ENCODE data around the gene OLFML2A. TPM values are rescaled to one million over a fixed set of nuclear protein-coding genes. Genes with fewer than 3 reads are reported as not detected.

OLFML2A gene
- total RNA-seq, 1 donor, result 0.31 TPM

GRCh38 chr9:124780060-124780756 lies 3.3 kb downstream of the OLFML2A start:
- peaks cover 41% of the 10 kb centered on the region for H3K4me1 ChIP-seq (ENCODE audit: insufficient read depth, low read length)
- peaks cover 20% of the 10 kb centered on the region for H3K27me3 ChIP-seq (ENCODE audit: insufficient read depth, low read length)

GRCh38 chr9:124780757-124781151 lies 3.8 kb downstream of the OLFML2A start:
- H3K9me3 ChIP-seq (ENCODE audit: low read depth, low read length), result no peaks in the 10 kb centered on the region
- peaks cover 14% of the 10 kb centered on the region for H3K27me3 ChIP-seq (ENCODE audit: insufficient read depth, low read length)
- H3K4me3 ChIP-seq (ENCODE audit: low read length), result no peak overlapping the region
- peaks cover 36% of the 10 kb centered on the region for H3K4me1 ChIP-seq (ENCODE audit: insufficient read depth, low read length)

More at GRCh38 chr9:124780060-124780756, 3.3 kb downstream of the OLFML2A start:
- Histone ChIP-seq H3K9me3 (ENCODE audit: low read depth, low read length) (no peaks in the 10 kb centered on the region), H3K4me3 (ENCODE audit: low read length) (no peak overlapping the region)

GRCh38 chr9:124781967-124782660 lies 5.2 kb downstream of the OLFML2A start:
- Histone ChIP-seq H3K27me3 (ENCODE audit: insufficient read depth, low read length) (peaks cover 4% of the 10 kb centered on the region), H3K4me1 (ENCODE audit: insufficient read depth, low read length) (peaks cover 23% of the 10 kb centered on the region), H3K9me3 (ENCODE audit: low read depth, low read length) (no peaks in the 10 kb centered on the region), H3K4me3 (ENCODE audit: low read length) (no peak overlapping the region)

- Histone ChIP-seq H3K27me3 (ENCODE audit: insufficient read depth, low read length) (no peaks in the 10 kb centered on the region), H3K4me1 (ENCODE audit: insufficient read depth, low read length) (peaks cover 18% of the 10 kb centered on the region), H3K4me3 (ENCODE audit: low read length) (no peak overlapping the region), H3K9me3 (ENCODE audit: low read depth, low read length) (no peaks in the 10 kb centered on the region)
Measured at GRCh38 chr9:124782661-124783574, 6.0 kb downstream of the OLFML2A start.

GRCh38 chr9:124783830-124784229 lies 6.9 kb downstream of the OLFML2A start:
- peaks cover 18% of the 10 kb centered on the region for H3K4me1 ChIP-seq (ENCODE audit: insufficient read depth, low read length)
- H3K4me3 ChIP-seq (ENCODE audit: low read length), result no peak overlapping the region
- no peaks in the 10 kb centered on the region for H3K27me3 ChIP-seq (ENCODE audit: insufficient read depth, low read length)
- no peaks in the 10 kb centered on the region for H3K9me3 ChIP-seq (ENCODE audit: low read depth, low read length)

GRCh38 chr9:124784509-124784908 lies 7.6 kb downstream of the OLFML2A start:
- H3K4me3 ChIP-seq (ENCODE audit: low read length), result no peak overlapping the region
- H3K9me3 ChIP-seq (ENCODE audit: low read depth, low read length), result no peaks in the 10 kb centered on the region
- peaks cover 18% of the 10 kb centered on the region for H3K4me1 ChIP-seq (ENCODE audit: insufficient read depth, low read length)
- H3K27me3 ChIP-seq (ENCODE audit: insufficient read depth, low read length), result no peaks in the 10 kb centered on the region

- Histone ChIP-seq H3K9me3 (ENCODE audit: low read depth, low read length) (no peaks in the 10 kb centered on the region), H3K4me1 (ENCODE audit: insufficient read depth, low read length) (peaks cover 18% of the 10 kb centered on the region), H3K27me3 (ENCODE audit: insufficient read depth, low read length) (no peaks in the 10 kb centered on the region), H3K4me3 (ENCODE audit: low read length) (no peak overlapping the region)
Measured at GRCh38 chr9:124786881-124787573, 10.1 kb downstream of the OLFML2A start.

GRCh38 chr9:124788542-124789217 lies 11.7 kb downstream of the OLFML2A start:
- H3K9me3 ChIP-seq (ENCODE audit: low read depth, low read length), result no peaks in the 10 kb centered on the region
- no peak overlapping the region for H3K4me3 ChIP-seq (ENCODE audit: low read length)
- H3K4me1 ChIP-seq (ENCODE audit: insufficient read depth, low read length), result peaks cover 15% of the 10 kb centered on the region
- no peaks in the 10 kb centered on the region for H3K27me3 ChIP-seq (ENCODE audit: insufficient read depth, low read length)

GRCh38 chr9:124789531-124789930 lies 12.6 kb downstream of the OLFML2A start:
- Histone ChIP-seq H3K27me3 (ENCODE audit: insufficient read depth, low read length) (no peaks in the 10 kb centered on the region), H3K9me3 (ENCODE audit: low read depth, low read length) (no peaks in the 10 kb centered on the region), H3K4me1 (ENCODE audit: insufficient read depth, low read length) (peaks cover 6% of the 10 kb centered on the region)

GRCh38 chr9:124790301-124790700 lies 13.4 kb downstream of the OLFML2A start:
- Histone ChIP-seq H3K4me1 (ENCODE audit: insufficient read depth, low read length) (no peaks in the 10 kb centered on the region), H3K4me3 (ENCODE audit: low read length) (no peak overlapping the region), H3K27me3 (ENCODE audit: insufficient read depth, low read length) (no peaks in the 10 kb centered on the region), H3K9me3 (ENCODE audit: low read depth, low read length) (no peaks in the 10 kb centered on the region)

More at GRCh38 chr9:124789531-124789930, 12.6 kb downstream of the OLFML2A start:
- H3K4me3 ChIP-seq (ENCODE audit: low read length), result no peak overlapping the region

- no peak overlapping the region for H3K4me3 ChIP-seq (ENCODE audit: low read length)
- no peaks in the 10 kb centered on the region for H3K27me3 ChIP-seq (ENCODE audit: insufficient read depth, low read length)
- H3K4me1 ChIP-seq (ENCODE audit: insufficient read depth, low read length), result no peaks in the 10 kb centered on the region
- no peaks in the 10 kb centered on the region for H3K9me3 ChIP-seq (ENCODE audit: low read depth, low read length)
Measured at GRCh38 chr9:124790801-124791505, 14.0 kb downstream of the OLFML2A start.

GRCh38 chr9:124792257-124793014 lies 15.5 kb downstream of the OLFML2A start:
- Histone ChIP-seq H3K4me3 (ENCODE audit: low read length) (no peak overlapping the region), H3K9me3 (ENCODE audit: low read depth, low read length) (no peaks in the 10 kb centered on the region), H3K4me1 (ENCODE audit: insufficient read depth, low read length) (no peaks in the 10 kb centered on the region), H3K27me3 (ENCODE audit: insufficient read depth, low read length) (no peaks in the 10 kb centered on the region)

- Histone ChIP-seq H3K9me3 (ENCODE audit: low read depth, low read length) (no peaks in the 10 kb centered on the region), H3K4me1 (ENCODE audit: insufficient read depth, low read length) (no peaks in the 10 kb centered on the region), H3K4me3 (ENCODE audit: low read length) (no peak overlapping the region), H3K27me3 (ENCODE audit: insufficient read depth, low read length) (no peaks in the 10 kb centered on the region)
Measured at GRCh38 chr9:124793015-124793541, 16.1 kb downstream of the OLFML2A start.

Measured in mononuclear cell (primary cell).